ENCODE results near the gene ZPBP2. TPM values are rescaled to one million over a fixed set of nuclear protein-coding genes. Genes with fewer than 3 reads are reported as not detected.

ZPBP2 gene
- total and polyA plus RNA-seq, 9 of the 15 experiments (the other 6 are each of a cell fraction or from before 2014, with no cell fraction given): not detected

GRCh38 chr17:39848600-39848999 lies 19.4 kb upstream of the ZPBP2 start:
- BruUV-seq (replicated peaks): no TSS peak
- Histone ChIP-seq H3K4me2 (ENCODE audit: insufficient read depth, low read length) (no peak overlapping the region), H3K36me3 (ENCODE audit: control insufficient read depth, insufficient read depth, low read length) (no peaks in the 10 kb centered on the region), H2AFZ (ENCODE audit: low read depth, low read length) (no peak overlapping the region), H3K9ac (ENCODE audit: insufficient read depth in 1 of 2, low read depth in 2 of 2, low read length in 2 of 2) (no peak overlapping the region), H3K4me3 (no peak overlapping the region), H3K9me1 (ENCODE audit: control insufficient read depth, insufficient read depth, low read length) (no peaks in the 10 kb centered on the region), H3K27me3 (ENCODE audit: control insufficient read depth in 2 of 2, insufficient read depth in 2 of 2, low read length in 2 of 2) (peaks cover 2 to 9% of the 10 kb centered on the region in 2 experiments; a peak in 1 of 5 replicates), H3K79me2 (ENCODE audit: control insufficient read depth, insufficient read depth, low read length) (no peaks in the 10 kb centered on the region), H4K20me1 (replicated peaks; ENCODE audit: control insufficient read depth, insufficient read depth, low read length) (no peaks in the 10 kb centered on the region), H3K9me3 (replicated peaks; ENCODE audit: control insufficient read depth, insufficient read depth, low read depth, low read length) (no peaks in the 10 kb centered on the region), H3K27ac (ENCODE audit: extremely low read depth, low read depth, low read length) (no peak overlapping the region), H3K4me1 (replicated peaks in 1 of 2; ENCODE audit: control insufficient read depth in 2 of 2, insufficient read depth in 2 of 2, low read length in 2 of 2) (peaks cover 0 to 4% of the 10 kb centered on the region in 2 experiments; a peak in 1 of 5 replicates)
- in situ Hi-C loops (cut with MboI): no loop called here
- DNase-seq (ENCODE audit: extremely low read depth in 1 of 4, low spot score in 3 of 4) (no peak), FAIRE-seq (no peak), ATAC-seq (no peak)
- ChIA-PET POLR2A (no interaction called here), CTCF (ENCODE audit: low intra/inter-chr PET ratio) (no interaction called here)
- no peak for TF ChIP-seq CBX2 (IDR thresholded peaks at IDR 0.05; ENCODE audit: insufficient read depth, low read length, poor library complexity, severe bottlenecking)
- no peak for TF ChIP-seq MTA1 (IDR thresholded peaks at IDR 0.05; ENCODE audit: borderline replicate concordance)
- no peak for TF ChIP-seq MAZ (CRISPR knock-in tag; conservative IDR thresholded peaks at IDR 0.05 in 1 of 2, IDR thresholded peaks at IDR 0.05 in 1 of 2)
- TF ChIP-seq ZNF224 (CRISPR knock-in tag; IDR thresholded peaks at IDR 0.05): no peak
- no peak for TF ChIP-seq BRF1 (IDR thresholded peaks at IDR 0.05; ENCODE audit: borderline replicate concordance, extremely low read depth, insufficient read length)
- TF ChIP-seq MXI1 (IDR thresholded peaks at IDR 0.05; ENCODE audit: low read depth, low read length): no peak
- TF ChIP-seq SMARCE1 (IDR thresholded peaks at IDR 0.05): no peak
- no peak for TF ChIP-seq FOXJ2 (tag; IDR thresholded peaks at IDR 0.05)
- TF ChIP-seq FOXO4 (CRISPR knock-in tag; IDR thresholded peaks at IDR 0.05): no peak
- TF ChIP-seq POLR2B (IDR thresholded peaks at IDR 0.05; ENCODE audit: low read depth, partially characterized antibody): no peak
- WGBS (ENCODE audit: insufficient coverage, low coverage, missing lambda C conversion rate): 16% methylated on average over 4 of the region's 4 CpGs
- intact Hi-C loops (cut with micrococcal nuclease): no loop called here

Data from K562 (cell line).